Esophagus squamous epithelium (tissue), 4 donors: ENCODE results near the gene PDHX.

Source experiments
- CTCF ChIP-seq, 6 experiments: fragments of 450-650 bp in 4 of 6; fragments of 200-600 bp in 2 of 6; sonication (generic) in 2 of 6; IDR thresholded peaks; one replicate each; pipeline ENCODE4 v1.5.1; 2016 to 2019; ENCODE audit warnings: antibody characterized with exemption in 6 of 6, mild to moderate bottlenecking in 4 of 6, moderate library complexity in 4 of 6
- POLR2A ChIP-seq, 4 donors: fragments of 450-650 bp; IDR thresholded peaks; one replicate each; pipeline ENCODE4 v1.6.1; 2017; ENCODE audit warnings: antibody characterized with exemption in 4 of 4, mild to moderate bottlenecking in 4 of 4, moderate library complexity in 3 of 4

- no peak for TF ChIP-seq CTCF (IDR thresholded peaks at IDR 0.05)
- no peak for TF ChIP-seq POLR2A (IDR thresholded peaks at IDR 0.05)
Observed at GRCh38 chr11:35011944-35012343, 95.5 kb downstream of the PDHX start.
